Activated CD4-positive, alpha-beta T cell treated with anti-CD3 and anti-CD28 coated beads, Interleukin-2, amount 50 U/mL, for 1 hour (primary cell): ENCODE measurements around the gene FOXI3.

Experiments used
- DNase-seq: peaks from one replicate; pipeline ENCODE4 v3.0.0-alpha.2; 2020

FOXI3 gene

DNA sequence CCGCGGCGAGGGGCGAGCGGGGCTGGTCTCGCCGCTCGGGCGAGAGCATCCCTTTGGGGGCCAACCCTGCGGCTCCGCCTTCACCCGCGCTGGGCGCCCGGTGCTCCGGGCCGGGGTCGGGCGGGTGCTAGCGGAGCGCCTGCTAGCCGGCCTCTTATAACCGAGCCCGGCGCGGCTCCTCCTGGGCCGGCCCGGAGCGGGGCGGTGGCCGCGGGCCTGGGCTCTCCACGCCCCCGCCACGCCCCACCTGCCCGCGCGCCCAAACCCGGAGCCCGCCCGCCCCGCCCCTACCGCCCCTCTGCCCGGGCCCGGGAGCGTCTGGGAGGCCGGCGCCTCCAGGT, at the start of gene FOXI3:
Gene FOXI3 (minus strand): TSS at position 129 of the 341 bp plus-strand sequence. CDS start 158 bp downstream, outside the sequence.
- no peak for DNase-seq

DNA sequence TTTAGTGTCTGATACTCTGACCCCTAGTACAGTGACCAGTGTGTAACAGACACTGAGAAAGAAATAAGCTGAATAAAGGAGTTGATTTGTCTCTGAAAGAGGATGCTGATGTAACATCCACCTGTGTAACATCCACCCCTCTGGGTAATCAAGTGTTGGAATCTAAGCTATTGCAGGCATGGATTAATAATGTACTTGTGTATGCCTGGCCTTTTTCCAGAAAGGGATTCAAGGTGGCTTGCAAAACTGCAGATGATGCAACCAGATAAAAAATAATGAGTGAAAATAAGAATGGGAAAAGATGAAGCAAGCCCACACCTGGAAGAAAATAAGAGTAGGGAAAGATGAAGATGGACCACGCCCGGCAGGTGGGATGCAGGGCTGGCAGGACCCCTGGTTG, 48.2 kb upstream of the FOXI3 start:
- DNase-seq: no peak

DNA sequence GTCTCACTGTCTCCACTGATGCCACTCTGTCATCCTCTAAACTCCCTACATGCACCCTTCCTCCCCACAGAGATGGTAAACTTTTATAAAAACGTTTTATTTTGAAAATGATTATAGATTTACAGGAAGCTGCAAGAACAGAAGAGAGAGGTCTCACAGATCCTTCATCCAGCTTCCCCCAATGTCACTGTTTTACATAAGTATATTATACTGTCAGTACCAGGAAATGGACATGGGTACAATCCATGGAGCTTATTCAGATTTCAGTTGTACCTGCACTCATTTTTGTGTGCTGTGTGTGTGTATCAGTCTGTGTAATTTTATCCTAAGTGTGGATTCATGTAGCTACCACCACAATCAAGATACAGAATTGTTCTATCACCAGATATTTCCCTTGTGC, 46.7 kb upstream of the FOXI3 start:
- no peak for DNase-seq

GRCh38 chr2:88493481-88493880, 41.0 kb upstream of the FOXI3 start:
- DNase-seq: no peak

DNA sequence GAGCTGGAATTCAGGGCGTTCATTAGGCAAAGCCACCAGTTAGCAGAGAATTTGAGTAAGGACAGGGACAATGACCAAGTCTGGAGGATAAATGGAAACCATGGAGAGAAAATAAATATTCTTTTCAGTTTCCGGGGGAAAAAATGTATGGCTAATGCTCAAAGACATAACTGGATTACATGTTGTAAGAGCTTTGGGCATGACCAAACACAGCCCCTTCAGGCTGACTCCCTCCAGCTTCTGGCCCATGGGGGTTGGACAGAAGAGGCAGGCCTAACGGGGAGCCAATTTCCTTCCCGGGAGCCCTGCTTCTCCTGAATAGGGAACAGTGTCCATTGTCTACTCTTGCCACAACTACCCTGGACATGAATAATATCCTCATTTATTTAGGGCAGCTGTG, 39.5 kb upstream of the FOXI3 start:
- no peak for DNase-seq

DNA sequence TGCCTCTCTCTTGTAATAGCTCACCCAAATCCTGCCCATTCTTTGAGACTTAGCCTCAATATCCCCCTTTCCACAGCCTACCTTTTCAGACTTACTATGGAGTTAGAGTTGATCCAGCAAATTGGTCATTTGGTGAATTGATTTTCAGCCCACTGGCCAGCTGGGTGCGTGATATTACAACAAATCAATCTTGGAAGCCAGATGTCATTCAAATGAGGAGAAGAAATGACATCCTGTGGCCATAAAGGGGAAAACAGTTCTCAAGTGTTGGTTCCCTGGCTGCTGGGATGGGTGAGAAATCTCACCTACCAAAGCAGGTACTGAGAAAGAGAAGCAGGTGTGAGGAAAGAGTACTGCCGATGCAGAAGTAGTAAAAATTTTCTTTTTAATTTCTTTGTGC, 36.7 kb upstream of the FOXI3 start:
- DNase-seq: no peak

- DNase-seq: no peak
Measured at GRCh38 chr2:88483200-88483599, 30.7 kb upstream of the FOXI3 start.

GRCh38 chr2:88481691-88482336, 29.3 kb upstream of the FOXI3 start:
- DNase-seq: no peak

GRCh38 chr2:88472811-88473210, 20.3 kb upstream of the FOXI3 start:
- no peak for DNase-seq

- DNase-seq: no peak
Measured at GRCh38 chr2:88471083-88471942, 18.8 kb upstream of the FOXI3 start.

- no peak for DNase-seq
Measured at GRCh38 chr2:88469202-88470114, 17.0 kb upstream of the FOXI3 start.

DNA sequence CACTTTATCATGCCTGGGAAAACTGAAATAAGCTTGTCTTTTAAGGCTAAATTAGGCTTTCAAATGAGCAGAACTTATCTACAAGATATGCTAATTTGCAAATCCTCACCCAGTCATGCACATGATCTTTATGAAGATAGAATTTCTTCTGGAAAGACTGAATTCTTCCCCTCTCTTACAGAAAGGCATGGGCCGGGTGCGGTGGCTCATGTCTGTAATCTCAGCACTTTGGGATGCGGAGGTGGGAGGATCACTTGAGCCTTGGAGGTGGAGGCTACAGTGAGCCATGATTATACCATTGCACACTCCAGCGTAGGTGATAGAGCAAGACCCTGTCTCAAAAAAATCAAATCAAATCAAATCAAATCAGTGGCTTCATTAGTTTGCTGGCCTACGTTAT, 11.7 kb upstream of the FOXI3 start:
- no peak for DNase-seq

DNA sequence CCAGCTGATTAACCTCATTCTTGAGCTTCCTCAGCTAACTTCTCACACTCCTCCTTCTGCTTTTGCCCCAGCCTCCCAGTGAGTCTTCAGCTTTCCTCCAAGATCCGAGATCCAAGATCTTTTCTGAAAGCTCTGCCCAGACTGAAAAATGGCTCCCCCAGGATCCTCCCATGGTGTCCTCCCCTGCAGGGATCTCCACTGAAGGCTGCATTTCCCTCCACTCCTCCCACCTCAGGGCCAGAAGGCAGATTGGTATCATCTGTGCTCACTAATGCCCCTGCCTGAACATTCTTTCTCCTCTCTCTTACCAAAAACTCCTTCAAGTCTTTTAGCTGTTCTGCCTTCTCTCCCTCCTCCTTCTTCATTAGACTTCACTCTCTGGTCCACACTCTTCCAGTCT, 6.1 kb upstream of the FOXI3 start:
- no peak for DNase-seq

- no peak for DNase-seq
Measured at GRCh38 chr2:88452980-88453582, 588 bp upstream of the FOXI3 start.

- no peak for DNase-seq
Measured at GRCh38 chr2:88451811-88452564, 505 bp downstream of the FOXI3 start.

GRCh38 chr2:88450925-88451810, 1.3 kb downstream of the FOXI3 start:
- no peak for DNase-seq

DNA sequence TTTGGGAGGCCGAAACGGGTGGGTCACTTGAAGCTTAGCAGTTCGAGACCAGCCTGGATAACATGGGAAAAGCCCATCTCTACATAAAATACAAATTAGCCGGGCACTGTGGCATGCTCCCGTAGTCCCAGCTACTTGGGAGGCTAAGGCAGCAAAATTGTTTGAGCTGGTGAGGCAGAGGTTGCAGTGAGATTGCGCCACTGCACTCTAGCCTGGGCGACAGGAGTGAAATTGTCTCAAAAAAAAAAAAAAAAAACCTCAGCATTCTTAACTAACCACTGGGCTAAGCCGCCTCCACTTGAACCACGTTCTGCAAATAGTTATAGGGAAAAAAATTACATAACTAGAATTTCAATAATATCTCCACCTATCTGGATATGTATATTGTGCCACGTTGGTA, 2.3 kb downstream of the FOXI3 start:
- DNase-seq: no peak

DNA sequence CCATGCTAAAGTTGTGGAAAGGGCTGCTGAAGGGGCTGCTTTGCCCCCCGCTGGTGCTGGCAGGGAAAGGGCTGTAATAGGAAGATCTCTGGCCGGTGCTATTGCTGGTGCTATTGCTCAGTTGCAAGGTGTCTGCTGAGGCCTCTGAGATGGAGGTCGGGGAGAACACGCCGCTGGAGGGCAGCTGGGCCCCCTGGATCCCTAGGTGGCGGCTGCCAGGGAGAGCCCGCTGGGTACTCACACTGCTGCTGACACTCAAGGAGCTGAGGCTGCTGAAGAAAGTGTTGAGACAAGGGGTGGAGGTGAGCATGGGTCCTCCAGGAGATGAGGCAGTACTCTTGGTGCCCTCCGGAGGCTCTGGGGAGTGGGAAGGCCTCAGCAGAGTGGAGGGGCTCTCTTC, 4.2 kb downstream of the FOXI3 start:
- DNase-seq: no peak

DNA sequence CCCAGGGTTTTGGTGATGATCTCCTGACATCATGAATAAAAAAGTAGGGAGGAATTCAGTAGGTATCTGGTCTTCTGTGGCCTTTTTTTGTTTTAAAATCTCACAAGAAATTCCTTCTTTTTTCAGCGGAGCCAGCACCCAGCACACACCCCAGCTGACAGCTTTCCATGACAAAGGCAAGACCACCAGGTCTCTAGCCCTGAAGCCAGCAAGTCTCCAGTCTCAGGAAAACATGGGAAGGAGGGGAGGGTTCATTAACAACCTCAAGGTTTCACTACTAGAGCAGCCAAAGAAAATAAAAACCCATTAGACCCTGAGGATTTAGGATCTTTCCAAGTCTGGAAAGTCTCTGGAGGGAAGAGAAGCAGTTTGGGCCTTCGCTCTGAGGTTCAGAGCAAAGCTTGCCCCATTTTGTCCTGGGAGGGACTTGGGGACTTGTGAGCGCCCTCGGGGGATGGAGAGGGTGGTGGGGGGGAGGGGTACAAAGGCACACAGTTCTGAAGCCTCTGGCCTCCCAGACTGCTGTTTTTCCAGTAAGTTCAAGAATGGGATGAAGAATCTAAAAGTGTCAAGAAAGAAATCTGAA, 9.0 kb downstream of the FOXI3 start:
- DNase-seq: no peak

DNA sequence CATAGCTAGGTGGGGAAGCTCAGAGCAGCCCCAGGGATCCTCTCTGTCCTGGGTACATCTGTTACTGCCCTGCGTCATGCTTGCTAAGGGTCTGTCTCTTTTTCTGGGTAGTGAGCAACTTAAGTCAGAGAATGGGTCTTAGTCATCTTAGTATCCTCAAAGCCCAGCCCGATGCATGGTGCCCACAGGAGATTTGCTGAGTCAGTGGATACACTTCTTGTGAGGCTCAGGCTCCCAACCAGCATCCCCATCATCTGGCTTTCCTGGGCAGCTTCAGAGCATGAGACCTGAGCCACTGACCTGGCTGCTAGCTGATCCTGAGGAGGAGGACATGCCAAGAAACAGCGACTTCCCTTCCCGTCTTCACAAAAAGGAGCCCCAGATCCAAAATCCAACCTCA, 10.0 kb downstream of the FOXI3 start:
- no peak for DNase-seq

GRCh38 chr2:88442061-88442460, 10.4 kb downstream of the FOXI3 start:
- DNase-seq: no peak
